ENCODE measurements around the gene CTNNA2.
A peak's percentile ranks its signal among the peaks of the same experiment; 100 is the strongest.

CTNNA2 gene

GRCh38 chr2:80529466-80530165 lies 1016.8 kb downstream of the CTNNA2 start:
- ChIA-PET CTCF (no interaction called here), POLR2A (no interaction called here)
- TF ChIP-seq CTCF (IDR thresholded peaks at IDR 0.05; ENCODE audit: control extremely low read depth, extremely low read depth, low read depth, missing control alignments), result no peak
- DNase-seq (ENCODE audit: extremely low spot score), result no peak

GRCh38 chr2:80530442-80531064 lies 1017.7 kb downstream of the CTNNA2 start:
- ChIA-PET CTCF (no interaction called here), POLR2A (no interaction called here)
- DNase-seq (ENCODE audit: extremely low spot score), result peak; percentile 12
- no peak for TF ChIP-seq CTCF (IDR thresholded peaks at IDR 0.05; ENCODE audit: control extremely low read depth, extremely low read depth, low read depth, missing control alignments)

GRCh38 chr2:80531319-80531718 lies 1018.5 kb downstream of the CTNNA2 start:
- no peak for TF ChIP-seq CTCF (IDR thresholded peaks at IDR 0.05; ENCODE audit: control extremely low read depth, extremely low read depth, low read depth, missing control alignments)
- ChIA-PET POLR2A (no interaction called here), CTCF (no interaction called here)
- no peak for DNase-seq (ENCODE audit: extremely low spot score)

GRCh38 chr2:80545420-80546210 lies 1032.8 kb downstream of the CTNNA2 start:
- ChIA-PET CTCF (no interaction called here), POLR2A (no interaction called here)
- no peak for TF ChIP-seq CTCF (IDR thresholded peaks at IDR 0.05; ENCODE audit: control extremely low read depth, extremely low read depth, low read depth, missing control alignments)
- DNase-seq (ENCODE audit: extremely low spot score), result no peak

- CTCF ChIA-PET, result no interaction called here
- no peak for TF ChIP-seq CTCF (IDR thresholded peaks at IDR 0.05; ENCODE audit: control extremely low read depth, extremely low read depth, low read depth, missing control alignments)
- DNase-seq (ENCODE audit: extremely low spot score), result no peak
- POLR2A ChIA-PET, result no interaction called here
Observed at GRCh38 chr2:80546766-80547165, 1033.9 kb downstream of the CTNNA2 start.

- POLR2A ChIA-PET, result no interaction called here
- no peak for TF ChIP-seq CTCF (IDR thresholded peaks at IDR 0.05; ENCODE audit: control extremely low read depth, extremely low read depth, low read depth, missing control alignments)
- CTCF ChIA-PET, result no interaction called here
Observed at GRCh38 chr2:80547344-80547743, 1034.5 kb downstream of the CTNNA2 start.

More at GRCh38 chr2:80547344-80547743, 1034.5 kb downstream of the CTNNA2 start:
- DNase-seq (ENCODE audit: extremely low spot score), result no peak
